ENCODE results near the gene SH3GLB2.
"Not testable (repeated sequence)": the region's sequence is repeated elsewhere in the genome, so short reads cannot be mapped to it uniquely, and the experiment has no call there.

Gene SH3GLB2

DNA sequence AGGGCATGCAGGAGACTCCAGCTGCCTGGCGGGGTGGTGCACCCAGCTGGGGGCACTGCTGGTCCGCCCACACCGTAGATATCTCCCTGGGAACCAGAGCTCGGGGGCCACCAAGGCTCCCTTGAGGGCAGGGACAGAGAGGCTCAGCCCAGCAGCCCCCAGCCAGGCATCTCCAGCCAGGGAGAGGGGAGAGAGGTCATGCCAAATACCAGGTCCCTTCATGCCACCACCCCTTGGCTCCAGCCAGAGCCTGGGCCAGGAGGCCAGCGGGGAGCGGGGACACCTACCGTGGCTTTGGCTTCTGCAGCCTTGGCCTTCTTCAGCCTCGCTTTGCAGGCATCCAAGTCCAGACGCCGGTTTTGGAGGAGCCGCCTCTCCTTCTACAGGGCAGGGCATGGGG, 14.0 kb downstream of the SH3GLB2 start:
- no peak for DNase-seq

DNA sequence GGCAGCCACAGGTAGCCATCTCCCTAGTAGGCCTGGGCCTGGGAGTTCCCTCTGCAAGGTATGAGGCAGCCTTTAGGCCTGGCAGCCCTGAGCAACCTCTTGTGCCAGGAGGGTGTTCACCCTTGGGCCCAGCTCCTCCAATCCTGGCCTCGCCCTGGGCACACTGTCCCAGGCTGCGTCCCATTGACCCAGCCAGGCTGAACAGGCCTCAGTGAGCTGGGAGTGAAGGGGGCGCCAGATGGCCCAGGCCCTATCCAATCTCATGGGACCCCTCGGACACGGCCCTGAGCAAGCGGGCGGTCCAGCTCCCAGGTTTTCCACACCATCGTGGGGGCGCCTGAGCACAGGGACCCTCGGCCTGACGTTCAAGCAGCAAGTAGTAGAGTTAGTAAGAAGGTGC, 14.5 kb downstream of the SH3GLB2 start:
- no peak for DNase-seq

DNA sequence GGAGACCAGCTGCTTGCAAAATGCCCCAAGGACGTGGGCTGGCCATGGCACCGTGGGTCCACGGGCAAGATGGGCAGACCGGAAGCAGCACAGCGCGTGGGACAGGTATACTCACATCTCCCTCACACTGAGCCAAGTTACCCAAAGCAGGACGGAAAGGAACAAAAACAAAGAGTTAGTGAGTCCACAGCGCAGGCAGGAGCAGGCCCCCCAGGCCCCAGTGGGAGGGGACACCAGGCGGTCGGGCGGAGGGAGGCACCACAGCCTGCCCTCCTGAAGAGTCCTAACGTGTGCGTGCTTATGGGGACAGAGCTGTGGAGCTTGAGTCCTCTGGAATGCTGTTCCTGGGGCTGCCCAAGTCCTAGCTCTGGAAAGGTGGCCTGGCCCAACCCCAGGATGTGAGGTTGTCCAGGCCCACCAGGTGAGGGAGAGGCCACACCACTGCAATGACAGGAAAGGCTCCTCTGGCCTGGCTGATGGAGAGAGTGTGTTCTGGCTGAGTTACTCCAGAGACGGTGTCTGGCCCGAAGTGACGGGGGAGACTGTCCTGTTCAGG, 15.2 kb downstream of the SH3GLB2 start:
- no peak for DNase-seq

DNA sequence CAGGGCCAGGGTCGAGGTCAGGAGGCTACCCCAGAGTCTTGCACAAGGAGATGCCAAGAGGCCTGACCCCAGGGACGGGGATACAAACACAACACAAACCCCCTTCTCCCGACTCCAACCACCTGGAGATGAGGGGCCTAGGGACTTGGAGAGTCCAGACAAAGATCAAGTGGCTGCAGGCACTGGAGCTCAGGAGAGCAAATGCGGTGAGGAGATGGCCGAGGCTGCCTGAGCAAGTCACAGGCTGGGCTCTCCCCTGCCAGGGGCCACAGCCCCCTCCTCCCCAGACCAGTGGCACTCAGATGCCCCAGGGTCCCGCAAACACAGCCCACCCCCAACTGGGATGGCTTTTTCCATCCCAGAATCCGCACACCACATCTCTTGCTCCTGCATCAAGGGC, 15.8 kb downstream of the SH3GLB2 start:
- no peak for DNase-seq

DNA sequence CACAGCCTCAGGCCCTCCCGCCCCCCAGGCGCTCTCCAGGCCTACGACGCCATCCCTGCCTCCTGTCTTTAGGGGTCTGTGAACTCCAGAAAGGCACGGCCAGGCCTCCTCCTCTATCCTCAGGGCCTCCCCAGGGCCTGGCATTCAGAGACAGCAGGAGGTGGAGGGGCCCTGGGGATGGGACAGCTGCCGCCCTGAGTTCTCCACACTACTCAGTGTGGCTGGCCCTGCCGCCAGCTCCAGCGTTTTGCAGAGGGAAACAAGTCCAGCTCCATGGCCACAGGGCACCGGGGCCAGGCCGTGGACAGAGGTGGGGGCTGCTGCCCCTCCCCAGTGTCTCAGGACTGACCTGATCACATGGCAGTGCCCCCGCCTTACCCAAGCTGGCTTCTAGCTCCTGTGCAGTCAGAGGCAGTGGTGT, 16.4 kb downstream of the SH3GLB2 start:
- no peak for DNase-seq

DNA sequence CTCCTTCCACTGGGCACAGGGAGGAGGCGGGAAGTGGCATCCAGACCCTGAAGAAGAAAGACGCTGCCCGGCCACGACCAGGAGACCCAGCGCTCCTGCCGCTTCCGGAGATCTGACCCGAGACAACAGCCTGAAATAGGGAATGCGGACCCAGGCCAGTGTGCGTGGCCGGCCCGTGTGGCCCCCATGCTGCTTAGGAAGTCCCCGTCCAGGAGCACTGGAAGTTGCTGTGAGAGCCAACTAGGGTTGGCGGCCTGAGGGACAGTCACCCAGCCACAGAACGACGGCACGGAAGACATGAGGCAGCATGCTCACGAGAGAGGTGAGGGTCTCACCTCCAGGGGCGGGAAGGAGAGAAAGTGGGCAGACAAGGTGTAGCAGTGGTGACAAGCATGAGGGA, 17.0 kb downstream of the SH3GLB2 start:
- DNase-seq, result no peak

DNA sequence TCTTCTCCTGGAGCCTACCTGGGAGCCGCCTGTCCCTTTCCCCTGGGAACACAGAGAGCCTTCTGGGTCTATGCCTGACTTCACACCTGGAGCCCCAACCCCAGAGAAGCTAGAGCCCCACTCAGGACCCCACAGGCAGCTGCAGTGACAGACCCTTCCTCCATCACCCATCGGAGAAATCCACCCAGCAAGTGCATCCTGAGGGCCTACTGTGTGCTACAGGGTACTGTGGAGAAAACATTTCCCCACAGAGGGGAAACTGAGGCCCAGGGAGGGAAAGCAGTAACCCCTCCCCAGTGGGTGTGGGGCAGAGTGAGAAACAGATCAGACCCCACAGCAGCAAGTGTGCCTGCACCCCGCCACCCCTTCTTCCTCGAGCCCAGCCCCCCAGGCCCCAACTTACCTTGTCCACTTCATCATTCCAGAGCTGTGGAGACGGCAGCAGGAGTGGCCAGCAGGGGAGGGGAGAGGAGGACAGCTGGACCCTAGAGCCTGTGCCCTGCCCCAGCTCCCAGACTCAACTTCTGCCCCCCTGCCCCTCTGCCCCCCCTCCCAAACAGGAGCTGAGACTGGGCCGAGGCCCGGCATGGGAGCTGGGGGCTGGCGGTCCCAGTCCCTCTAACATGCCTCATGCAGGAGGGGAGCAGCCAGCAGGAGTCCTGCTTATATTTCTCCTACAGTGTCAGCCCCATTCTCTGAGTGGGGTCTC, 17.7 kb downstream of the SH3GLB2 start:
- DNase-seq, result no peak

DNA sequence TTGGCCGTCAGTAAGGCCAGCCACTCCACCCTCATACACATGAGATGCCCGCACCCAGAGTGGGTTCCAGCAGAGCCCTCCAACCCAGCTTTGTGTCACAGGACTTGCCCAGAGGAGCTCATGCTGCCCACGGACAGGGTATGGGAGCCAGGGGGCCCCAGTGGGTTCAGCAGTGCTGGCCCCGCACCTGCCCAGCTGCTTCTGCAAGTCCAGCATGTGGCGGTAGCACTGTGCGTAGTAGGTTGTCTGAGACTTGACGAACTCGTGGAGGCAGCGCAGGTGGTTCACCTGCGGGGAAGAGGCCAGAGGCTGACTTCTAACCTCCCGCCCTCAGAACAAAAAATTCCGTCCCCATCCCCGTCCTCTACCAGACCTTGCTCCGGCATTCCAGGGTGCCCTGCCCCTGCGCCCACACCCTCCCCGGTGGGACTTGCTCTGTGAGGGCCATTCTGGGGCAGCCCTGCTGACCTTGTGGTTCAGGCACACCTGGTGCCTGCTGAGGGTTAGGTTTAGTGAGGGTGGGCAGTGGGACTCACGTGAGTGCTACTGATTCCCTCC, 18.5 kb downstream of the SH3GLB2 start:
- DNase-seq, result no peak

DNA sequence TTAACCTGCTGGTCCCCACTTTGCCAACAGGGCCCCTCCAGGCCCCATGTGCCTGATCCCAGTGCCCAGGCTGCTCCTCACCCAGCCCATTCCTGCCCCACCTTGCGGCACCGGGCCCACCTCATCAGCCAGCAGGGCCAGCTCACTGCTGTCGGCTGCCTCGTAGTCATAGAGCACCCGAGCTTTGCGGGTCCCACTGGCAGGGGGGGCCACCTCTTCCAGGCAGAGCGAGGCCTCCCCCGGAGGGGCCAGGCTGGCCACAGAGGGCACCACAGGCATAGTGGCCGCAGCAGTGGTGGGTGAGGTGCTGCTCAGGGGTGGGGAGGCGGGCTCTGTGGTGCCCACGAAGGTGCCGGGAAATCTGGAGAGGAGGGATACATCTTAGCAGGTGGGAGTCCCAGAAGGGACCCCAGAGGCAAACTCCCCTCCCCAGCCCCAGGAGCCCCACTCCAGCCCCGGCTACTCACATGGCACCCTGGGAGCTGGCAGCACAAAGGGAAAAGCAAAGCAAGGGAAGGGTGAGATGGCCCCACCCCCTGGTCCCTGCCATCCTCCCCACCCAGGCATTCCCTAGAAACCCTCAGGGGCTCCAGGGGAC, 19.0 kb downstream of the SH3GLB2 start:
- no peak for DNase-seq

DNA sequence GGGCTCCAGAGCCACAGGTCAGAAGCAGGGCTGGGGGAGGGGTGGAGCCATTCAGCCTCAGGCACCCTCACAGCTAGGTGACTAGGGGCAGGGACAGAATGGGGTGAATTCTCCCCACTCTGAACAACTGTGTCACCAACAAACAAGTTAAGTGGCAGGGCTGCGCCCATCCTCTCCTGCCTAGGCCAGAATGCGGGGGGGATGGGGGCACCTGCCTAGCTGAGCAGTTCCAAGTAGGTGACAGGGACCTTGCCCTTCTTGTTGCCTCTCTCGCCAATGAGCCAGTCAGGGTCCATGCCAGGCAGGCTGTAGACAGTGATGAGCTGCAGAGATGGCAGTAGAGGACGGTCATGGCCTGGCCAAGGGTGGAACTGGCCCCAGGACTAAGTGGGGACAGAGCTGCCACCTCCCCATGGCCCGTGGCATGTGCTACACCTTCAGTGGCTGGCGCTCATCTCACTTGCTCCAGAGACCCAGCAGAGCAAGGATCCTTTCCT, 19.6 kb downstream of the SH3GLB2 start:
- DNase-seq, result no peak

DNA sequence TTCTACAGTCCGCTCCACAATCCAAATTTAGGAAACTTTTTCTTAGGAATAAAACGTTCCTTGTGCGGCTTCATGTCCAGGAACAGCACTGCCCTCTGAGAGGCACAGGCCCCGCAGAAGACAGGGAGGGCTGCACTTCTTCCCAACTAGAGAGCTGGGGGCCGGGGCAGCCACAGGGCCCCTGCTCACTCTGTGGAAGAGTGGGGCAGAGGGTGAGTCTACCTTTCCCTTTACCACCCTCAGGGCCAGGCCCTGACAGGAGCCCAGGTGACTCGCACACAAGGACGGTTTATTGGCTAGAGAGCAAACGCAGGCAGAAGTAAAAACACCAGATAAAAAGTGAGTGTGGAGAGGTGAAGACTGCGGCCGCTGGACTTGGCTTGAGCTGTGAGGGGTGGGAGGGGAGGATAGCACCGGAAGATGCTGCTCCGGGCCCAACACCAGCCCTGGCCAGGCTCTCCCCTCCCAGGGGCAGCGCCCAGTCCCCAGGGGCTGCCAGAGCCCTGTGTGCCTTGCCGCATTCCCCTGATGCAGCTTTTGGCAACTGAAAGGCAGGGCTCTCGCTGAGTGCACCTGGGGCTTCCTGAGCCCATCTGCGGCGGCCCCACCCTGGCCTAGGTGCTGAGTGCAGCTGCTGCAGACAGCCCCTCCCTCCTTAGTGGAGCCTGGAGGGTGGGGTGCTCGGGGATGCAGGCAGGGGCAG, 20.2 kb downstream of the SH3GLB2 start:
- no peak for DNase-seq

DNA sequence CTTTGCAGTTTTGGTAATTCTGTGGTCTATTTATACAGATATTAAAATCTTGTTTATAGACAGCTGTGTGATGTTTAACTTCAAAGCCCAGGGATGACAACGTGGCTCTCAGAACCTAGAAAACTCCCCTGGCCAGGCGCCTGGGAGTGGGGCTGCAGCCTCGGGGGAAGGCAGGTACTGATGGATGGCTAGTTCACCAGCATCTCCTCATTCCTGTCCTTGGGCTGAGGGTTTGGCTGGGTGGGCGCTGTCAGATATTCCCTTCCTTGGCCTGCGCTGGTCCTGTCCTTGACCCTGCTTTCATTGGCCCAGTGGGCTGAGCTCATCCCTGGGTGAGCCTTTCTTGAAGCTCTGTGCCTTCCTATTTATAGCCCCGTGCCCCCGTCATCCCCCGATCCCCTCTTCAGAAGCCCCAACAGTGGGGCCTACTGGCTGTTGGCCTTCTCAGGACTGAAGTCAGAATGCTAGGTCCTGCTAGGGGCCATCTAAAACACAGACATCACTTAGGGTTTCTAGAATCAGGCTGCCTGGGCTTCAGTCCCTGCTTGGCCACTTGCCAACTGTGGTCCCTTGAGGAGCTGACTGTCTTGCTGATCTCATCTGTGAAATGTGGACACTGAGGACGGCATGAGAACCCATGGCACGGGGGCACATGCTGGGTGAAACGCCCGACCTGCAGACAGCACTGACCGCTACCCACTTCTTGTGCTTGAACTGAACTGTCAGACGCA, 20.9 kb downstream of the SH3GLB2 start:
- no peak for DNase-seq

DNA sequence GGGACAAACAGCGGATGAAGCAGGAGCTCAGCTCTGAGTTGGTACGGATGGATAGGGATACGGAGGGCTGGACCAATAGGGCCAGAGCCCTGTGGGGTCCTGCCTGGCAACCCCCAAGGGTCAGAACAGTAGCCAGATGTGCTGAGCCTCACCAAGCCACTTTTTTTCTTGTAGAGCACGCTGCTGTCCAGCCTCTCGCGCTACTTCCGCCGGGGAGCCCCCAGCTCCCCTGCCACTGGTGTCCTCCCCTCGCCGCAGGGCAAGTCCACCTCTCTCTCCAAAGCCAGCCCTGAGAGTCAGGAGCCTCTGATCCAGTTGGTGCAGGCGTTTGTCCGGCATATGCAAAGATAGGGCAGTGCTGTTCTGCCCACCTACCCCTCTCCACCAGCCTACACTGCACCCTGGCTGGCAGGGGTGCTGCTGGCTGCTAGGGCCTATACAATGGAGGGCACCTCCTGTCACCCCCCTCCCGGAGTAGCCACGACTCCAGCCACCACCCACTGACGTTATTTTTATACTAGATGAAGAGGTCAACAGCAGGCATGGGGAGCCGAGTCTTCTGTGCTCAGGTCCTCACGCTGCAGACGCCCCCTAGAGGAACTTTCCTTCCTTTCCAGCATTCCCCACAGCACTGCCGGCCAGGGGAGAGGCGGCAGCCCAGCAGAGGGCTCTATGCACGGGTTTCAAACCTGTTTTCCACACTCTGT, 21.6 kb downstream of the SH3GLB2 start:
- DNase-seq, result peak; percentile 18

DNA sequence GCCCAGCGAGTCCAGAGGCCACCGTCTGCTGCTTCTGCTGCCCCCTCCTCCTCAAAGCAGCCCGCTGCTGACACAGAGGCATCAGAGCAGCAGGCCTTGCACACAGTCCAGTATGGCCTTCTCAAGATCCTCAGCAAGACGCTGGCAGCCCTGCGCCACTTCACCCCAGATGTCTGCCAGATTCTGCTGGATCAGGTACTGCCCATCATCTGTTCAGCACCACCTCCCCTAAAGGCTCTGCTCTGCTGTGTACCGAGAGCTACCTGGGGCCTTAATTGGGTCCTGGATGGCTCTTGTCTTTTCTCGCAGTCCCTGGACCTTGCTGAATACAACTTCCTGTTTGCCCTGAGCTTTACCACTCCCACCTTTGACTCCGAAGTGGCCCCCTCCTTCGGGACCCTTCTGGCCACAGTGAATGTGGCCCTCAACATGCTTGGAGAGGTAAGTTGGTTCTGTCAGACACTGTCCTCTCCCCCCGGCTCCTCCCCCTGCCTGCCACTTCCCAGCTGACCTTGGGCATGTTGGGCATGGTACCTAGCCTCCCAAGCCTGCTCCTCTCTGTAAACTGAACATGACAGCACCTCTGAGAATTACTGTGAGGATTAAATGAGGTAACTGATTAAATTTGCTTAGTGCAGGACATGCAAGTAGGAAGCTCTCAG, 22.7 kb downstream of the SH3GLB2 start:
- no peak for DNase-seq

DNA sequence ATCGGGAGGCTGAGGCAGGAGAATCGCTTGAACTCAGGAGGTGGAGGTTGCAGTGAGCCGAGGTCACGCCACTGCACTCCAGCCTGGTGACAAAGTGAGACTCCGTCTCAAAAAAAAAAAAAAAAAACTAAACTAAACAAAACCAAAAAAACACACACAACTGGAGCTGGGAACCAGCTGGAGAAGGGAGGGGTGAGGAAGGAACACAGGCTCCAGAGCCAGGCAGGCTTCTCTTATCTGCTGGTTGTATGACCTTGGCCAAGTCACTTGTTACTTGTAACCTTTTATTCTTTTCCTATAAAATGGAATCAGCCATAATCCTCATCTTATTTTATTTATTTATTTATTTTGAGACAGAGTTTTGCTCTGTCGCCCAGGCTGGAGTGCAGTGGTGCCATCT, 24.0 kb downstream of the SH3GLB2 start:
- not testable (repeated sequence) for DNase-seq

DNA sequence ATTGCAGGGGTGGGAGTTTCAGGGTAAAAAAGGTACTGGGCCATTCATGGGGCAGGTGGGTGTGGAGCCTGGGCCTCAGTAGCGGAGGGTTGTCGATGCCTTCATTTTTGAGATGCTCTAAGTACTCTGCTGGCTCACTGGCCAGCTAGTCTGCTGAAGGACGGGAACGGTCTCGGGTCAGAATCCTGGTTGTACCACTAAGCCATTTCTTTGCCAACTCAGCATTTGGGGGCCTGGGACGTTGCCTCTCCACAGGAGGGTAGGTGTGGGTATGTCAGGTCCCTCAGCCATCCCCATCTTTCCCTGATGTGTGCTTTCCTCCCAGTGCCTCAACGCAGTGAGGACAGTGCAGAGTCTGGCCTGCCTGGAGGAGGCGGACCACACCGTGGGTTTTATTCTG, 25.1 kb downstream of the SH3GLB2 start:
- DNase-seq, result no peak

DNA sequence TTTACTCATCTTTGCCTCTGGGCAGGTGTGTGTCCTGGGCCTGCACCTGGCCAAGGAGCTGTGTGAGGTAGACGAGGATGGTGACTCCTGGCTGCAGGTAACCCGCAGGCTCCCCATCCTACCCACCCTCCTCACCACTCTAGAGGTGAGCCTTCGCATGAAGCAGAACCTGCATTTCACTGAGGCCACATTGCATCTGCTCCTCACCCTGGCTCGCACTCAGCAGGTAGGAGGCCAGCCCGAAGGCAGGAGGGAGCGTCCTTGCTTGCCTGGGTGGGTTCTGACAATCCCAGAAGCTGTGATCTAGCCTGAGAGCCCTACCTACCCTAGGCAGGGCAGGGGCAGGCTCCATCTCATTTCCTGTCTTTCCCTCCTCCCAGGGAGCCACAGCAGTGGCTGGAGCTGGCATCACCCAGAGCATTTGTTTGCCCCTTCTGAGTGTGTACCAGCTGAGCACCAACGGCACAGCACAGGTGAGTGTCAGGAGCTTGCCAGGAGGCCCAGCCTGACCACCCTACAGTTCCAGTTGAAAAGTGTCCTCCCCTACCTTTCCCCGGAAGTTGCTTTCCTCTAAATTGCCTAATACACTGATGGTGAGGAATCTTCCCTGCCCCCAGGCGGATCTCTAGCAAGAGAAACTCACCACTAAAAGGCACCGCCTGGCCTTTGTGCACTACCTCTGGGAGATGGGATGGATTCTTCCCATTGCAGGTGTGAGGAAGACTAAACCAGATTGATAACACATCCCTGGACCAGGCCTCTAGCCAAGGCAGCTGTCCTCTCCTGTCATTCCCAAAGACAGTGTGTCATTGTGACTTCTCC, 26.4 kb downstream of the SH3GLB2 start:
- no peak for DNase-seq

DNA sequence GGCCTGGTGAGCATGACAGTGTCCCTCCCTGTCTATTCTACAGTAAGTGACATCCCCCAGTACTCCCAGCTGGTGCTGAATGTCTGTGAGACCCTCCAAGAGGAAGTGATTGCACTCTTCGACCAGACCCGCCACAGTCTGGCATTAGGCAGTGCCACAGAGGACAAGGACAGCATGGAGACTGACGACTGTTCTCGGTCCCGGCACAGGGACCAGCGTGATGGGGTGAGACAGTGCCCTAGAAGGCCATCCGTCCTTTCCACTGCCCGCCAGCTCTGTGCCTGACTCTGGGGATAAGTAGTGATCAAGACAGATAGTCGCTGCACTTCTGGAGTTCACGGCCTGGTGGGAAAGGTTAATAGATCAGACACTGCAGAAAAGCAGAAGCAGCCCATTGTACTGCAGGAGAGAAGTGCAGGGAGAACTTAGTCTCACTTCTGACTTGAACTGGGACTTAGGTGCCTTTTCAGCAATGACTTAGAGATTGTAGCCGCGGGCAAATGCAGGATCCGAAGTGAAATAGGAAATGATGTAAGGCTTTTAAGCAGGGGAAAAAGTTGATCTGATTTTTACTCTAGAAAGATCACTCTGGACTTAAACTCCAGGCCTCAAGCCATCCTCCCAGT, 28.4 kb downstream of the SH3GLB2 start:
- DNase-seq, result no peak

DNA sequence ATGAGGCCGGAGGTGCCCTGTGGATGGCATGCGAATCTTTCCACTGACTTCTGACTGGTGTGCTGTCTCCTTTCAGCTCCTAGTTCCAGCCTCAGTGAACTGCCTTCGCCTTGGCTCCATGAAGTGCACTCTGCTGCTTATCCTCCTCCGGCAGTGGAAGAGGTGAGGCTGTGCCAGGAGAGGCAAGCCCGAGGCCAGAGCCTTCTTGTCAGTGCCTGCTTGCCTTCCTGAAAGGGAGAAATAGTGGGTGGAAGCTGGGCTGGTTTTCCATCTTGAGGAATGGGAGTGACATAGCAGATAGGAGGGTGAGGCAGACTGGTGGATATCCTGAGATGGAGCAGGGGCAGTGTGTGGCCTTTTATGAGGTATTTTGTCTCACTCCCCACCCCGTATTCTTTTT, 29.7 kb downstream of the SH3GLB2 start:
- no peak for DNase-seq

DNA sequence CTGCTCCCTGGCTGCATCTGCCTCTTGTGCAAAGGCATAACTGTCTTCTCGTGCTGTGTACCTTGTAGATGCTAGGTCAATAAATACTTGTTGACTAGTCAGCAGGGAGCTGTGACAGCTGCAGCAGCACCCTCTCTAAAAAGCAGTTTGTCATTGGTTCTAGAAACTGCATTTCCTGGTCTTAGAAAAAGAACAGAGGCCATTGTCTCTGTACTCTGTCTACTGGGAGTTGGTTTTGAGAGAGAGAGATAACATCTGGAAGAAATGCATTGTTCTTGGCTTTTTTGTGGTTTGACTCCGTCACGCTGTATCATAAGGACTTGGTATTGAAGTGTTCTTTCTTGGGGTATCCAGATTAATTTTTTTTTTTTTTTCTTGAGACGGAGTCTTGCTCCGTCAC, 32.3 kb downstream of the SH3GLB2 start:
- no peak for DNase-seq

All from T-helper 9 cell (primary cell).